Measurements from ENCODE around the gene TMEM120B.

GRCh38 chr12:121712190-121712460, 427 bp upstream of the TMEM120B start:
- TF ChIP-seq CTCF (IDR thresholded peaks at IDR 0.05), result no peak
- TF ChIP-seq POLR2A (IDR thresholded peaks at IDR 0.05), result no peak

Data from body of pancreas (tissue), 4 donors.